Endothelial cell of umbilical vein (primary cell): ENCODE data around the gene TMEM209. TPM values are rescaled to one million over a fixed set of nuclear protein-coding genes. Genes with fewer than 3 reads are reported as not detected.

Source experiments
- BruUV-seq: library from RNA; stranded (reverse); fragments of 400-500 nt; replicated peaks from 2 replicates; lab custom pipeline; 2021; lab: Mats Ljungman, UMichigan
- CTCF ChIA-PET: fragments of 300-600, 350-600 bp; sonication (Branson Sonifier 250); formaldehyde crosslinking; loops from one replicate; lab custom pipeline; 2021; ENCODE audit warnings: antibody characterized with exemption, inconsistent platforms; lab: Charles Lee
- POLR2A ChIA-PET: fragments of 300-600, 350-600 bp; sonication (Branson Sonifier 250); formaldehyde crosslinking; loops from one replicate; lab custom pipeline; 2021; ENCODE audit warnings: antibody characterized with exemption, inconsistent platforms; lab: Charles Lee
- DNase-seq: peaks from one replicate; pipeline ENCODE4 v3.0.0-alpha.2; 2011; ENCODE audit warnings: low read depth, low spot score
- FAIRE-seq: peaks from 2 replicates; lab custom pipeline; 2011; peaks lifted over from hg19 to GRCh38; lab: Jason Lieb, UNC
- H2AFZ ChIP-seq: 2 replicates; pipeline ENCODE4 v1.6.0; 2012; ENCODE audit warnings: low read depth, low read length, control low read depth, inconsistent platforms
- H3K27ac ChIP-seq: 2 replicates; pipeline ENCODE4 v1.5.1; 2011; ENCODE audit warnings: low read depth, mild to moderate bottlenecking, control low read depth, low read length, moderate library complexity; ENCODE audit not compliant: insufficient read depth
- H3K27me3 ChIP-seq, 2 experiments: 2 replicates each; pipeline versions ENCODE4 v1.6.0 to v1.6.1; 2011; ENCODE audit warnings: low read length in 2 of 2, mixed read lengths in 1 of 2; ENCODE audit not compliant: control insufficient read depth in 2 of 2, insufficient read depth in 2 of 2
- H3K36me3 ChIP-seq, 2 experiments: 2 replicates in 1 of 2; 3 replicates in 1 of 2; pipeline ENCODE4 v1.5.1; 2011; ENCODE audit warnings: low read length in 2 of 2, mild to moderate bottlenecking in 1 of 2, moderate library complexity in 1 of 2; ENCODE audit not compliant: control insufficient read depth in 2 of 2, insufficient read depth in 2 of 2; ENCODE audit errors: extremely low read depth in 1 of 2
- H3K4me1 ChIP-seq: 3 replicates; pipeline ENCODE4 v1.5.1; 2011; ENCODE audit warnings: mild to moderate bottlenecking, low read length; ENCODE audit not compliant: control insufficient read depth, insufficient read depth; ENCODE audit errors: extremely low read depth
- H3K4me2 ChIP-seq: 2 replicates; pipeline ENCODE4 v1.6.1; 2011; ENCODE audit warnings: low read length, control low read depth, mixed read lengths; ENCODE audit not compliant: insufficient read depth
- H3K4me3 ChIP-seq, 3 experiments: fragments of 200-600 bp in 1 of 3; sonication (generic), shearing (Covaris generic) in 1 of 3; replicated peaks in 1 of 3; 2 replicates each; pipeline ENCODE4 v1.5.1; 2011 to 2016; ENCODE audit warnings: control low read depth in 3 of 3, low read length in 3 of 3, mild to moderate bottlenecking in 2 of 3, inconsistent platforms in 1 of 3, low read depth in 1 of 3, moderate library complexity in 1 of 3; ENCODE audit not compliant: insufficient read depth in 1 of 3
- H3K79me2 ChIP-seq: 2 replicates; pipeline ENCODE4 v1.6.0; 2012; ENCODE audit warnings: low read length, inconsistent platforms; ENCODE audit not compliant: control insufficient read depth, insufficient read depth
- H3K9ac ChIP-seq: replicated peaks from 2 replicates; pipeline ENCODE3; 2011; ENCODE audit warnings: low read length, control low read depth; ENCODE audit not compliant: insufficient read depth; ENCODE audit errors: extremely low read depth
- H3K9me1 ChIP-seq: replicated peaks from 3 replicates; pipeline ENCODE4 v1.6.0; 2011; ENCODE audit warnings: mild to moderate bottlenecking, low read length; ENCODE audit not compliant: control insufficient read depth, insufficient read depth; ENCODE audit errors: extremely low read depth
- H3K9me3 ChIP-seq: replicated peaks from 2 replicates; pipeline ENCODE4 v1.5.1; 2012; ENCODE audit warnings: low read length, inconsistent platforms; ENCODE audit not compliant: control insufficient read depth, insufficient read depth
- H4K20me1 ChIP-seq: replicated peaks from 2 replicates; pipeline ENCODE3; 2011; ENCODE audit warnings: mild to moderate bottlenecking, low read length; ENCODE audit not compliant: control insufficient read depth, insufficient read depth; ENCODE audit errors: extremely low read depth
- EZH2 ChIP-seq: IDR thresholded peaks from 2 replicates; pipeline ENCODE4 v1.6.1; 2012; ENCODE audit warnings: borderline replicate concordance, low read depth, mild to moderate bottlenecking, moderate library complexity, low read length, inconsistent platforms; ENCODE audit not compliant: severe bottlenecking
- FOS ChIP-seq: IDR thresholded peaks from 2 replicates; pipeline ENCODE4 v1.6.1; 2011; ENCODE audit warnings: mild to moderate bottlenecking, low read length, moderate library complexity, borderline replicate concordance; ENCODE audit not compliant: insufficient read depth
- GATA2 ChIP-seq: IDR thresholded peaks from 2 replicates; pipeline ENCODE4 v1.7.0; 2011; ENCODE audit warnings: low read depth, mild to moderate bottlenecking, moderate library complexity, mixed read lengths, low read length; ENCODE audit not compliant: insufficient read length, insufficient read depth
- JUN ChIP-seq: IDR thresholded peaks from 2 replicates; pipeline ENCODE4 v1.6.1; 2011; ENCODE audit warnings: borderline replicate concordance, low read depth; ENCODE audit not compliant: insufficient read length, insufficient read depth
- MYC ChIP-seq: IDR thresholded peaks from one replicate; pipeline ENCODE4 v1.6.1; 2011; ENCODE audit warnings: mild to moderate bottlenecking, low read depth, low read length
- POLR2A ChIP-seq: IDR thresholded peaks from 2 replicates; pipeline ENCODE4 v1.6.1; 2012; ENCODE audit warnings: low read depth, mild to moderate bottlenecking, control low read depth, low read length
- POLR2AphosphoS5 ChIP-seq: IDR thresholded peaks from 2 replicates; pipeline ENCODE4 v1.6.1; 2012; ENCODE audit warnings: low read depth, mild to moderate bottlenecking, control low read depth, low read length, moderate library complexity; ENCODE audit not compliant: insufficient read depth
- dilution Hi-C: fragments of 300-500 bp; cut with MboI; formaldehyde crosslinking; loops from one replicate; pipeline ENCODE4 v1.15.0; 2019; ENCODE audit warnings: low sequenced_read_pairs; ENCODE audit not compliant: extremely low pct_ligation_motif_present
- intact Hi-C: fragments of 100-400 bp; cut with micrococcal nuclease; formaldehyde crosslinking; loops from one replicate; pipeline ENCODE4 v1.10.0; 2022
- polyA plus RNA-seq, 4 experiments: library from polyadenylated mRNA; depleted of rRNA in 3 of 4; stranded (reverse) in 3 of 4; unstranded in 1 of 4; fragments of >200 nt; gene quantifications; 2 replicates each; pipeline versions ENCODE4 v1.2.1 to v1.2.3, GENCODE V29; 2011 to 2012; ENCODE audit warnings: missing spikeins in 1 of 4
- total RNA-seq: library from RNA; stranded (reverse); gene quantifications from 2 replicates; pipeline ENCODE4 v1.2.3, GENCODE V29; 2021
- TF ChIP-seq, protein P1 (sequence below), 2 donors: IDR thresholded peaks; 1 replicate in 1 of 2; 2 replicates in 1 of 2; pipeline ENCODE4 v1.5.1; 2011; ENCODE audit warnings: low read length in 2 of 2, mild to moderate bottlenecking in 2 of 2, moderate library complexity in 2 of 2, control low read depth in 1 of 2, inconsistent platforms in 1 of 2, low read depth in 1 of 2; ENCODE audit not compliant: insufficient read depth in 1 of 2; ENCODE audit errors: extremely low read depth in 1 of 2
- TF ChIP-seq, protein P2 (sequence below): IDR thresholded peaks from 2 replicates; pipeline ENCODE4 v1.6.1; 2011; ENCODE audit not compliant: insufficient read depth, insufficient read length

TMEM209 gene
- total and polyA plus RNA-seq, 2 donors (not counting 3 experiments of a cell fraction or from before 2014, with no cell fraction given) = 13.0 to 16.6 TPM

GRCh38 chr7:130162196-130162595 lies 43.0 kb downstream of the TMEM209 start:
- no peak for FAIRE-seq
- dilution Hi-C loops = no loop called here

More at GRCh38 chr7:130162196-130162595, 43.0 kb downstream of the TMEM209 start:
- Histone ChIP-seq H4K20me1 (no peaks in the 10 kb centered on the region), H3K4me2 (no peak overlapping the region), H3K4me1 (no peaks in the 10 kb centered on the region), H3K36me3 (peaks cover 0 to 3% of the 10 kb centered on the region in 2 experiments), H3K4me3 (no peak overlapping the region), H3K9ac (no peak overlapping the region), H3K9me1 (no peaks in the 10 kb centered on the region), H2AFZ (no peak overlapping the region), H3K79me2 (no peaks in the 10 kb centered on the region), H3K27ac (no peak overlapping the region), H3K9me3 (no peaks in the 10 kb centered on the region), H3K27me3 (no peaks in the 10 kb centered on the region)
- CTCF ChIA-PET = no interaction called here
- BruUV-seq = no TSS peak
- POLR2A ChIA-PET = no interaction called here
- intact Hi-C loops = no loop called here
- TF ChIP-seq MYC (no peak), GATA2 (no peak), POLR2A (no peak), JUN (no peak), FOS (no peak), EZH2 (no peak), POLR2AphosphoS5 (no peak)
- TF ChIP-seq, protein P1, sequence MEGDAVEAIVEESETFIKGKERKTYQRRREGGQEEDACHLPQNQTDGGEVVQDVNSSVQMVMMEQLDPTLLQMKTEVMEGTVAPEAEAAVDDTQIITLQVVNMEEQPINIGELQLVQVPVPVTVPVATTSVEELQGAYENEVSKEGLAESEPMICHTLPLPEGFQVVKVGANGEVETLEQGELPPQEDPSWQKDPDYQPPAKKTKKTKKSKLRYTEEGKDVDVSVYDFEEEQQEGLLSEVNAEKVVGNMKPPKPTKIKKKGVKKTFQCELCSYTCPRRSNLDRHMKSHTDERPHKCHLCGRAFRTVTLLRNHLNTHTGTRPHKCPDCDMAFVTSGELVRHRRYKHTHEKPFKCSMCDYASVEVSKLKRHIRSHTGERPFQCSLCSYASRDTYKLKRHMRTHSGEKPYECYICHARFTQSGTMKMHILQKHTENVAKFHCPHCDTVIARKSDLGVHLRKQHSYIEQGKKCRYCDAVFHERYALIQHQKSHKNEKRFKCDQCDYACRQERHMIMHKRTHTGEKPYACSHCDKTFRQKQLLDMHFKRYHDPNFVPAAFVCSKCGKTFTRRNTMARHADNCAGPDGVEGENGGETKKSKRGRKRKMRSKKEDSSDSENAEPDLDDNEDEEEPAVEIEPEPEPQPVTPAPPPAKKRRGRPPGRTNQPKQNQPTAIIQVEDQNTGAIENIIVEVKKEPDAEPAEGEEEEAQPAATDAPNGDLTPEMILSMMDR (IDR thresholded peaks at IDR 0.05; ENCODE audit: extremely low read depth in 1 of 2, insufficient read depth in 1 of 2, low read depth in 1 of 2, low read length in 2 of 2) = no peak
- TF ChIP-seq, protein P2, sequence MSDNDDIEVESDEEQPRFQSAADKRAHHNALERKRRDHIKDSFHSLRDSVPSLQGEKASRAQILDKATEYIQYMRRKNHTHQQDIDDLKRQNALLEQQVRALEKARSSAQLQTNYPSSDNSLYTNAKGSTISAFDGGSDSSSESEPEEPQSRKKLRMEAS = no peak
- DNase-seq = no peak
